ENCODE measurements around the gene CNOT1.

The CNOT1 gene

DNA sequence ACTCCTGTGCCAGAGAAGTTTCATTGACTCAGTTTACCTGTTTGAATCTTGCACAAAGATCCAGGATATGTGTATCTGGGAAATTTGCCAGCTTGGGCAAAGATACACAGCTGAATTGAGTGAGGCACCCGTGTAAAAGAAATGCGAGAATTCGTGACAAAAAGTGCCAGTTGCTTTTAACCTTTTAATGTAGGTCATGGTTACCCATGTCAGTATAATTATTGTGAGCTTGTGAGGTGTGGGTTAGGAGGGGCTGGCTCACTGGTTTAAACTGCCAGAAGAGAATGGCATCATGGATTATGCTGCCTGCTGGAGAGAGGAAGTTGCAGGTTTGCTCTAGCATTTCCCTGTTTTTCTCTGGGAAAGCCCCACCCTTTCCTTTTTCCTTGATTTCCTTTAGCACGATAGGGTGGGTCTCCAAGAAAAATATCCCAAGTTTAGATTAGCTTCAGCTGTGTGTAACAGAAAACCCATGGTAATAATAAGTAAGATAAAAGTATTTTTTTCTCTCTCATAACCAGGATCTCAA lies 154.5 kb downstream of the CNOT1 start:
- no peak for DNase-seq

DNA sequence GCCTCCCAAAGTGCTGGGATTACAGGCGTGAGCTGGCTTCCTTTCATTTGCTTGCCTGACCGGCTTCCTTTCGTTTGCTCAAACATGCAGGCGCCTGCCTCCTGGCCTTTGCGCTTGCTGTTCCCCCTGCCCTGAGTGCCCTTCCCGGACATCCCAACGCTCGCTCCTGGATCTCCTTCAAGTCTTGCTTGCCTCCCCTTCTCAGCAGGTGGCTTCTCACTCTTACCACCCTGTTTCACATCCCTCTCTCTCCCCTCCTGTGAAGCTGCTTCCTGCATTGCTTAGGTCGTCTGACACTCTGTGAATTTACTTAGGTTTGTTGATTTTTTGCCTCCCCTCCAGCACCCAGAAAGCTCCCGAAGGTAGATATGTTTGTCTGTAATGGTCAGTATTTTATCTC lies 155.3 kb downstream of the CNOT1 start:
- DNase-seq, result no peak

DNA sequence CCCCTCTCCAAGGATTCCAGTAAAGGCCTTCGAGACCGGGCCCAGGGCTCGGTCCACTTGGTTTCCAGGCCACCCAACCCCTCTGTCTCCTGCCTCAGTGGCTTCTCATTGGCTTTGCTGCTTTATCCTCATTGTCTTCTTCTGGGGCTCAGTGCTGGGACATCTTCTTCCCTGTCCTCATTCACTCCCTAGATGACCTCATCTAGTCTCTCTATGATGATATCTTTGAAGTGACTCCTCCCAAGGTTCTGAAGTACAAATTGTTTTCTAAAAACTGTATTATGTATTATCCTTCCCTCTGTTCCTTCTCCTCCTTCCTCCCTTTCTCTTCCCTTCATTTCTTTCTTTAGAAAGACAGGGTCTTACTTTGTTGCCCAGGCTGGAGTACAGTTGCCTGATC lies 156.8 kb downstream of the CNOT1 start:
- no peak for DNase-seq

DNA sequence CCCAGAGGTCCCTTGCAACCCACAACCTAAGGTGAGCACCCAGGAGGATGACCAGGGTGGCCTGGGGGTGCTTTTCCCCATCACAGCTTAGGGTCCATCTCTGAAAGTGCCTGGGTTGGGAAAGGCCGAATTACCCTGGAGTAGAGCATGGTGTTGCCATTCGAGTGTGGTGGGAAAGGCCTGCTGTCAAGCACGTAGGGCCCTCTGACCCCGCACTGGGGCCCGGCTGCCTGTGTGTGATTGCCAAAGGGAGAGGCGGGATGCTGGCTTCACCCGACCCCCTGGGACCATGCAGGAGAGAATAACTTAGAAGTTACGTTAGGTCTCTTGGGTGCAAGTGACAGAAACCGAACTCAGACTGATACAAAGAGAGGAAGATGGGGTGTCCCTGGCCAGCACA lies 157.4 kb downstream of the CNOT1 start:
- no peak for DNase-seq

DNA sequence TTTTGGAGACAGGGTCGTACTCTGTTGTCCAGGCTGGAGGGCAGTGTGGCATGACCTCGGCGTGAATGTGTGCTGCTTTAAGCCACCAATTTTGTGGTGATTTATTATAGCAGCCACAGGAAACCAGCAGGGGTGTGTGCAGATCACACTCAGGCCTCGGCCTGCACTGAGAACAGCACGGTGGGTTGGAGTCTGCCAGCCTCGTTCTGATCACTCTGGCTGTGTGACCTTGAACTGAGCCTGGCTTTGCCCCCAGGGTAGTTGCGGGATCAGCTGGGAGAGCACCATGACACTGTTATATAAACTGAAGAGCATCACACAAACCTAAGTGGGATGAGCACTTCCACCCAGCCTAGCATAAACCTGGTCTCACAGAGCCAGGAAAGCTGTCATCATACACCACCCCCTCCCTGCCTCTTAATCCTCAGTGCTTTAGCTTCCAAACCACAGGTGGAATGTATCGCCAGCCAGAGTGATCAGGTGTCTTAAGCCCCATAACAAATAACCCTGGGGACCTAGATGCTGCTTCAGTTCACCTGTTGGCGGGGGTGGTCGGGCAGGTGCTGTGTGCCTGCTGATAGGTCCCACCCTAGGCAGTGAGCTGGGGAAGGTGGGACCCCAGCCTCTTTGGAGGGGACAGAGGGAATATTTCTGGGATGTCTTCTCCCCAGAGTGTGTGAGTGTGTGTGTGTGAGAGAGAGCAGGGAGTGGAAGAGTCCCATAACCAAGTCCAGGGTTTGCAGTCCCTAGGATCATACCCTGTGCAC lies 158.2 kb downstream of the CNOT1 start:
- no peak for DNase-seq

Measured in CD4-positive, alpha-beta T cell treated with Interferon alpha-2 for 1 hour (primary cell).